ENCODE measurements around the gene PASK. TPM values are rescaled to one million over a fixed set of nuclear protein-coding genes. Genes with fewer than 3 reads are reported as not detected.

The PASK gene
- total and polyA plus RNA-seq, 8 donors: 0.58 to 56.7 (median 5.9) TPM

DNA sequence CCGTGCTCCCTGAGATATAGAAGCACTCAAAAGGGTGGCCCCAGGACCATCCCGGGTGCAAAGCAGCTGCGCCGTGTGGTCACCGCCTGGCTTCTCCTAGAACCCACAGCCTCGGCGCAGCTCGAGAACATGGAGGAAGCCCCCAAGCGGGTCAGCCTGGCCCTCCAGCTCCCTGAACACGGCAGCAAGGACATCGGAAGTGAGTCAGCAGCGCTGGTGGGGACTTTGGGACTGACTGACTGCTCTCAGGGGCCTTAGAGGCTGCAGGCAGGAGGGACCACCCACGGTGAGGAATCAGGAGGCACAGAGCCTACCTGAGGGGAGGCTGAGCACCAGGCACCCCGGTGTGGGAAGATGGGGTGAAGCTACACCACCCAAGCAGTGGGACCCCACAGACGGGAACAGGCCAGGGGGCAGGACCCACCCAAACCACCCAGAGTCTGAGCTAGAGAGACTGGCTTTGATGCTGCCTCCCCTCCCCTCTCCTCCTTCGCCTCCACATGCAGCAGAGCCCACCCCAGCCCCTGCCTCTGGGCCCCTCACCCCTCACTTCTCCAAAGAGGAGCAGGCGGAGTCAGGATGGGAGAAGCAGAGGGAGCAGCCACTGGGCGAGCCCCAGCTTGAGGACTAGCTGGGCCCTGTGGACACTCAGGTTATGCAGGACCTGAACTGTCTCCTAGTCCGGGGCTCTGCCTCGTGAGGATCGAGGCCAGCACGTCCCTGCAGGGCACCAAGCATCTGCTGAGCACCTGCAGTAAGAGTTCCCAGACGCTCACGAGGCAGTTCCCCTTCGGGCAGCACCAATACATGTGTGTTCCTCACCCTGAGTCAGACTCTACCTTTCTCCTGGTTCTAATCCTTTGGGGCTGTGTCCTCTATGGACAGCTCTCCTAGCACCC, 75.9 kb downstream of the PASK start:
- H3K4me3 ChIP-seq: no peak overlapping the region
- intact Hi-C loops (cut with DNase I; ENCODE audit: low total_unique reads): no loop called here
- H3K9me3 ChIP-seq: no peaks in the 10 kb centered on the region
- DNase-seq: peak in 1 of 2 donors; percentile 21
- WGBS, 5 donors: 75 to 78% (median 77%) methylated on average over 22 to 25 of the region's 25 CpGs
- TF ChIP-seq CTCF (IDR thresholded peaks at IDR 0.05) (no peak), POLR2A (IDR thresholded peaks at IDR 0.05) (no peak), EP300 (IDR thresholded peaks at IDR 0.05) (no peak), POLR2AphosphoS5 (IDR thresholded peaks at IDR 0.05) (no peak)
- H3K36me3 ChIP-seq: peaks cover 13 to 83% (median 74%) of the 10 kb centered on the region in 4 donors
- H3K27me3 ChIP-seq: no peaks in the 10 kb centered on the region
- H3K27ac ChIP-seq: no peak overlapping the region
- H3K4me1 ChIP-seq: peaks cover 0 to under 1% (median 0%) of the 10 kb centered on the region in 4 donors

- no peaks in the 10 kb centered on the region for H3K4me1 ChIP-seq
- H3K9me3 ChIP-seq: no peaks in the 10 kb centered on the region
- peak in 1 of 2 donors; percentile 24 for DNase-seq
- intact Hi-C loops (cut with DNase I; ENCODE audit: low total_unique reads): no loop called here
- WGBS, 5 donors: 72 to 82% (median 79%) methylated on average over 14 of the region's 14 CpGs
- no peaks in the 10 kb centered on the region for H3K27me3 ChIP-seq
- no peak overlapping the region for H3K27ac ChIP-seq
- no peak overlapping the region for H3K4me3 ChIP-seq
- peaks cover 13 to 90% (median 79%) of the 10 kb centered on the region in 4 donors for H3K36me3 ChIP-seq
- TF ChIP-seq POLR2A (IDR thresholded peaks at IDR 0.05) (no peak), CTCF (IDR thresholded peaks at IDR 0.05) (no peak), POLR2AphosphoS5 (IDR thresholded peaks at IDR 0.05) (no peak), EP300 (IDR thresholded peaks at IDR 0.05) (no peak)
These were observed 76.6 kb downstream of the PASK start for GRCh38 chr2:241072553-241073165.

GRCh38 chr2:241072151-241072550, 77.1 kb downstream of the PASK start:
- 73 to 82% (median 79%) methylated on average over 6 to 9 of the region's 9 CpGs for WGBS, 5 donors

More at GRCh38 chr2:241072151-241072550, 77.1 kb downstream of the PASK start:
- TF ChIP-seq EP300 (IDR thresholded peaks at IDR 0.05) (no peak), CTCF (IDR thresholded peaks at IDR 0.05) (no peak), POLR2AphosphoS5 (IDR thresholded peaks at IDR 0.05) (no peak), POLR2A (IDR thresholded peaks at IDR 0.05) (no peak)
- H3K27me3 ChIP-seq: no peaks in the 10 kb centered on the region
- intact Hi-C loops (cut with DNase I; ENCODE audit: low total_unique reads): no loop called here
- H3K36me3 ChIP-seq: peaks cover 13 to 95% (median 84%) of the 10 kb centered on the region in 4 donors
- H3K4me3 ChIP-seq: no peak overlapping the region
- H3K27ac ChIP-seq: no peak overlapping the region
- DNase-seq: no peak
- H3K9me3 ChIP-seq: no peaks in the 10 kb centered on the region
- H3K4me1 ChIP-seq: no peaks in the 10 kb centered on the region
